ENCODE data around the gene MRAS.

- TF ChIP-seq CTCF (conservative IDR thresholded peaks at IDR 0.05 in 1 of 2, IDR thresholded peaks at IDR 0.05 in 1 of 2; ENCODE audit: extremely low read depth in 1 of 2, insufficient read depth in 1 of 2, low read depth in 1 of 2, low read length in 2 of 2): no peak
- no peak for TF ChIP-seq EZH2 (IDR thresholded peaks at IDR 0.05; ENCODE audit: borderline replicate concordance, low read length)
These were observed 35.5 kb downstream of the MRAS start for GRCh38 chr3:138383715-138384465.

Data from mammary epithelial cell (primary cell).